Stimulated activated CD8-positive, alpha-beta memory T cell treated with anti-CD3 and anti-CD28 coated beads, Interleukin-15, amount 100 ng/mL, for 48 hours (primary cell): ENCODE measurements around the gene RASA3.
"Not testable (repeated sequence)": the region's sequence is repeated elsewhere in the genome, so short reads cannot be mapped to it uniquely, and the experiment has no call there.

Experiments used
- DNase-seq, 2 donors: peaks; one replicate each; pipeline ENCODE4 v3.0.0-alpha.2; 2020; ENCODE audit warnings: low read depth in 2 of 2

Gene RASA3

DNA sequence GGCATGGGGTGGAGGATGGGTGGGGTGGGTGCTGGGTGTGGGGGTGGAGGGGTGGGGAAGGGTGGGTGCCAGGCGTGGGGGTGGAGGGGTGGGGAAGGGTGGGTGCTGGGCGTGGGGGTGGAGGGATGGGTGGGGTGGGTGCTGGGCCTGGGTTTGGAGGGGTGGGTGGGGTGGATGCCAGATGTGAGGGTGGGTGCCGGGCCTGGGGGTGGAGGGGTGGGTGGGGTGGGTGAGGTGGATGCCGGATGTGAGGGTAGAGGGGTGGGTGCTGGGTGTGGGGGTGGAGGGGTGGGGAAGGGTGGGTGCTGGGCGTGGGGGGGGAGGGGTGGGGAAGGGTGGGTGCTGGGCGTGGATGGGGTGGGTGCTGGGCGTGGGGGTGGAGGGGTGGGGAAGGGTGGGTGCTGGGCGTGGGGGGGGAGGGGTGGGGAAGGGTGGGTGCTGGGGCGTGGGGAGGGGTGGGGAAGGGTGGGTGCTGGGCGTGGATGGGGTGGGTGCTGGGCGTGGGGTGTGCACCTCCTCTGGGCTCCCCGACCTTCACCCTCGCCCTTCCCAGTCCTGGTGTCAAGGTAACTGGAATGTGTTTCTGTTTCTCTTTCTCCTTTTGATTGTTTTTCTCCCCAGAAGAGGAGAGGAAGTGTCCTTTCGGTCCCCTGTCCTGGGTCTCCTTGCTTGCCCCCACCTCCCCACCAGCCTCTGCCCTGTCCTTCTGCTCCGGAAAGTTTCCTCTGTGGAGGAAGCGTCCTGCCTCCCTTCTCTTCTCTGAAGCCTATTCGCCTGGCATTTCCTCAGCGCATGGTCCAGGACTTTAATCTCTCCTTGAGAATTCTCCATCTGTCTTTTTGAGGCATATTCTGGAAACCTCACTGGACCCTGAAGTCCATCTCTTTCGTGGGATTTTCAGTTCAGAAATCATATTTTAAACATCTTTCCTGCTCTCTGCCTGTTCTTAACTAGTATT lies 23.8 kb upstream of the RASA3 start:
- DNase-seq: no peak

DNA sequence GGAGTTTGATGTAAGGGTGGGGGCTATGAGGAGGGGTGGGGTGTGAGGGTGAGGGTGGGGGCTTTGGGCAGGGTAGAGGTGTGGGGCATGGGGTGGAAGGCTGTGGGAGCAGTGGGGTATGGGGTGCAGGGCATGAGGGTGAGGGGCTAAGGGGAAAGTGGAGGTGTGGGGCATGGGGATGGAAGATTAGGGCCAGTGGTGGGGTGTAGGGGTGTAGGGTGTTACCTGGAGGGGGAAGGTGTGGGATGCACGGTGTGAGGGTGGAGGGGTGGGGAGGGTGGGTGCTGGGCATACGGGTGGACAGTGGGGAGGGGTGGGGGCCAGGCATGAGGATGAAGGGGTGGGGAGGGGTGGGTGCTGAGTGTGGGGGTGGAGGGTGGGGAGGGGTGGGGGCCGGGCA lies 22.9 kb upstream of the RASA3 start:
- DNase-seq: no peak

- no peak for DNase-seq
Observed at GRCh38 chr13:114154476-114154875, 22.1 kb upstream of the RASA3 start.

GRCh38 chr13:114153485-114154080 lies 21.2 kb upstream of the RASA3 start:
- DNase-seq: no peak

- no peak for DNase-seq
Observed at GRCh38 chr13:114152831-114153371, 20.5 kb upstream of the RASA3 start.

GRCh38 chr13:114152285-114152645 lies 19.8 kb upstream of the RASA3 start:
- DNase-seq: no peak

DNA sequence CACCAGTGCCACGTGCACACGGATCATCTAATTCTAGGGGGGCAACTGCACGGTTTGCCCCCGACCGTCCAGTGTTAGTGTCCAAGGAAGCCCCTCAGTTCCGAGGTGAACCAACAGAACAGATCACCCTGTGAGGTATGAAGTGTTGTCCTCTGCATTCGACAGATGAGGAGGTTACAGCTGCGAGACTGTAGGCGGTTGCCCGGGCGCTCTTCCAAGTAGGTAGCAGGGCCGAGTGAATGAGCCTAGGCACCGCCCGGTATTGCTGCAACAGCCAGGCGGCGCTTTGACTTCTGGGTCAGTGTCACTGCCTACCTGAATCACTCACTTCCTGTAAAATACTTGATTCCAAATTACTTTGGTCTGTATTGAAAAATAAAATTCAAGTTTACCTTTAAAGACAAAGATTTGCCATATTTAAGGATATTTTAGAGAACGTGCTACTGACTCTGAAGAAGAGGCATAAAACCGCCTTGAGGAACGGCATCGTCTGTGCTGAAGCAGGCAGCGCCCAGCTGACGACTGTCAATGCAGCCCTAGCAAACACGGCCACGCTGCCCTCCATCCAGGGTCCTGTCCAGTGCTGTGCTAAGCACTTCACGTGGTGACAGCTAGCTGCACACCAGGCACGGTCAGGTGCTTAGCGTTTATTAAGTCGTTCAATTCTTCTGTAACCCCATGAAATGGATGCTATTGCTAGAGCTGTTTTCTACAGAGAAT lies 19.3 kb upstream of the RASA3 start:
- DNase-seq: no peak

DNA sequence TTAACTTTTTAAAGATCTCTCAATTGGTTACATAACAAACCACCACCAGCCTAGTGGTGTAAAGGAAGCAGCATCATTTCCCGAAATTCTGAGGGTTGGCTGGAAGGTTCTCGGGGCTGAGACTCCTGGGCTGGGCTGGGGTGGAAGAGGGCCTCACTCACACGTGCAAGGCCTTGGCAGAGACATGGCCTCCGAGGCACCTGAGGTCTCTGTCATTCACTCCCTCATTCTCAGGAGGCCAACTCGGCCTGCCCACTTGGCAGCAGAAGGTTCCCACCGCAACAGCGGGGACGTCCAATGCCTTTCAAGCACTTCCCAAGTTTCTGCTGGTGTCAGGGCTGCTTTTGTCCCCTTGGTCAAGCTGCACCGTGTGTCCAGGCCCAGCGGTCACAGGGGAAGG lies 18.6 kb upstream of the RASA3 start:
- DNase-seq: no peak

DNA sequence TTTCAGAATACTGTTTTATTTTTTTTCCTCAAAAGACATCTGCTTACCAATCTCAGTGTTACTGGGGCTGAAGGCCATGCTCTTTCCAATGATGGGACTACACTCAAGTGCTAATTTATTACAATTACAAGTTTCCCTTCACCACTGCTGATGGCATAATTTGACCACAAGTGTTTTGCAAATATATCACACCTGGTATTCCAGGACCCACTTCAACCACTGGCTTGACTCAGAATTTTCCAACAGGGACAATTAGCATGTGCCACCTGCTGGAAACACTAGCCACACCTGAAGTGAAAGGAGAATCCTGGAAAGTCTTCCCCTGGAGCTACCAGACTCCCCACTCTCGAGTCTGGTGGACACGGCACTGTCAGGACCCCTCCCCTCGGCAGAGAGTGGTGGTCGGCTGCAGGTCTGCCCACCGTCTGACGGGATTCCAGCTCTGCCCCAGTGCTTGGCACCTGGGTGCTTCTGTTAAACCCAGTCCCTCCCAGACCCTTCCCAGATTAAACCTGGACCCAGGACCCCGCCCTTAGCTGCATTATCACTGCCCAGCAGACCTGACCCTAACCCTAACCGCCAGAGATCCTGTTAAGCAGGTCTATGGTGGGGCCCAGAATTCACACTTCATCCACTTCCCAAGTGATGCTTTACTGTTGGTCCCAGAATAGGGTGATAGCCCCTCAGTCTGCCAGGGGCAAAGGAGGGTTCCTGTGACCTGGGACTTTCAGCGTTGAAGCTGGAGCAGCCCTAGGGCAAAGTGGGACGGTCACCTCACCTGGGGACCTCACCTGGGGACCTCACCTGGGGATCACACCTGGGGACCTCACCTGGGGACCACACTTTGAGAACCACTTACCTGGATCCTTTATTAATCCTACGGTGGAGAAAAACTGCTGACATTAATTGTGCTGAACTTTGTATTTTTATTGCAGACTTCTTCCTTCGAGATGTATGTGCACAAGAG lies 17.6 kb upstream of the RASA3 start:
- no peak for DNase-seq

DNA sequence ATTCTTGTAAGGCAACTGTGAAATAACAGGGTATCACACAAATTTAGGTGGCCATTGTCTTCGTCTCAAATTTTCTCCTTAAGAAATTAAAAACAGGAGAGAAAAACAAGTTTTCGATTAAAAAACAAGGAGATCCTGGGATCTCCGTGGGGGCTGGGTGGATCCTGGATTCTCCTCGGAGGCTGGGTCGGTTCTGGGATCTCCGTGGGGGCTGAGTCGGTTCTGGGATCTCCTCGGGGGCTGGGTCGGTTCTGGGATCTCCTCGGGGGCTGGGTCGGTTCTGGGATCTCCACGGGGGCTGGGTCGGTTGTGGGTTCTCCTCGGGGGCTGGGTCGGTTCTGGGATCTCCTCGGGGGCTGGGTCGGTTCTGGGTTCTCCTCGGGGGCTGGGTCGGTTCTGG lies 16.5 kb upstream of the RASA3 start:
- DNase-seq: not testable (repeated sequence)

- DNase-seq: peak; percentile 78
Observed at GRCh38 chr13:114148521-114148855, 16.1 kb upstream of the RASA3 start.

- DNase-seq: no peak
Observed at GRCh38 chr13:114147803-114148520, 15.5 kb upstream of the RASA3 start.

DNA sequence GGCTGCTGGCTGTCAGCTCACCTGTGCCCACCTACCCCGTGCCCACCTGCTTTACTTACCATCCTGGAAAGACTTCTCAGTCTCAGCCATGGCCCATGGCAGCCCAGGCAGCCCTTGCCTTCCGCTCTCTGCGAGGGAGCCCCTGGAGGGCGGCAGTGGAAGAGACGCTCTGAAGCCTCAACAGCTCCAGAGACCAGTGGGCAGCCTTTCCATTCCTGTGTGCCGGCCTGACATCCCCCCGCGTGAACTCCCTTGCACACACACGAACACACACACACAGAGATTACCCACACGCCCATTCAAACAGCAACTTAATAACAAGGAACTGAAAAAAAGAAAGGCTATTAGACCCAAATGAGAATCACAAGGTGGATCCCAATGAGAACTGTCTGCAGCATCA lies 14.2 kb upstream of the RASA3 start:
- no peak for DNase-seq

- no peak for DNase-seq
Observed at GRCh38 chr13:114146173-114146572, 13.8 kb upstream of the RASA3 start.

DNA sequence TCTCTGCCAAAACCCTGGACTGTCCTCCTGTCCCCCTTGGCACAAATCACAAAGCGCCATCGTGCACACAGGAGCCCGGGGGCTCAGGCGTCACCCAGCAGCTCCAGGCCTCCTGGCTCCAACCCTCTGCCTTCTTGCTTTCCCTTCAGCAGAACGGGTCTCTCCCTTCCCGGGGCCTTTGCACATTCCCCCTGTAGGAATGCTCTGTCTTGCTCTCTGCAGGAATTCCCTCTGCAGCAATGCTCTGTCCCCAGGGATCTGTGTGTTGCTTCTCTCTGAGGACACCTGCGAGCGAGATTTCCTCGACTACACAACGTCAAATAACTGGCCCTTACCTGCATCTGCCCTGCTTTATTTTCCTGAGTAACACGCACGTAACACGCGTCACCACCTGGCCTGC lies 13.3 kb upstream of the RASA3 start:
- no peak for DNase-seq

DNA sequence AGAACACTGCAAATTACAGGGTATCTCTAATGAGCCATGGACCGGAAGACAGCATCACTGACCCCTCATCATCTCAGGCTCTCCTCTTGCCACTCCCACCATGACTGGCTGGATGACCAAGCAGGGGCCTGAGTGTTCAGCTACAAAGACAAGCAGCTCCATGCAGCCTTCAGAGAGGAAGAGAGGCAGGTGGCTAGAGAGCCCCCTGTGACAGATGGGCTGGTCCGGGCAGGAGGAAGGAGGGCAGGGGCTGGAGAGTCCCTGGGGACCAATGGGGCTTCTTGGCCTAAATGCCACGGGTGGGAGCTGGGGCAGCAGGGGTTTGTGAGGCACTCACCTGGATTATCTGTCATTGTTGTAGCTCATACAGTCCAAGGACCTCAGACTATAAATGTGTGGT lies 12.8 kb upstream of the RASA3 start:
- DNase-seq: no peak

GRCh38 chr13:114144606-114145244 lies 12.3 kb upstream of the RASA3 start:
- DNase-seq: no peak

- no peak for DNase-seq
Observed at GRCh38 chr13:114143806-114144605, 11.6 kb upstream of the RASA3 start.
